GM23338 (cell line): ENCODE data around the gene ARHGAP11A.
"Not testable (repeated sequence)": the region's sequence is repeated elsewhere in the genome, so short reads cannot be mapped to it uniquely, and the experiment has no call there.

Source experiments
- CREB1 ChIP-seq: fragments of 250-450 bp; sonication (Bioruptor Pico); IDR thresholded peaks from 2 replicates; pipeline ENCODE4 v1.5.0; 2020; ENCODE audit warnings: low read depth, mild to moderate bottlenecking, moderate library complexity
- CTCF ChIP-seq, 2 experiments: fragments of 200-600 bp in 1 of 2; sonication (generic) in 1 of 2; conservative IDR thresholded peaks; 2 replicates each; pipeline versions ENCODE4 v1.5.1 to v1.6.1; 2016 to 2017; ENCODE audit warnings: antibody characterized with exemption in 2 of 2, low read depth in 2 of 2, mild to moderate bottlenecking in 2 of 2, moderate library complexity in 1 of 2
- EZH2 ChIP-seq: fragments of 200-600 bp; sonication (generic); IDR thresholded peaks from one replicate; pipeline ENCODE4 v1.8.0; 2017; ENCODE audit warnings: antibody characterized with exemption, mild to moderate bottlenecking, low read depth; ENCODE audit not compliant: unreplicated experiment
- EZH2phosphoT487 ChIP-seq: fragments of 200-600 bp; sonication (generic); IDR thresholded peaks from one replicate; pipeline ENCODE4 v1.8.1; 2018; ENCODE audit warnings: antibody characterized with exemption; ENCODE audit not compliant: unreplicated experiment
- JUNB ChIP-seq: IDR thresholded peaks from one replicate; pipeline ENCODE4 v1.6.1; 2016; ENCODE audit warnings: antibody characterized with exemption; ENCODE audit not compliant: unreplicated experiment
- NANOG ChIP-seq: IDR thresholded peaks from 2 replicates; pipeline ENCODE4 v1.6.1; 2016; ENCODE audit warnings: antibody characterized with exemption, borderline replicate concordance
- POLR2AphosphoS5 ChIP-seq: IDR thresholded peaks from 2 replicates; pipeline ENCODE4 v1.6.1; 2016; ENCODE audit warnings: antibody characterized with exemption, low read depth
- REST ChIP-seq: IDR thresholded peaks from one replicate; pipeline ENCODE4 v1.6.1; 2018; ENCODE audit warnings: antibody characterized with exemption; ENCODE audit not compliant: unreplicated experiment
- STAT1 ChIP-seq: IDR thresholded peaks from one replicate; pipeline ENCODE4 v1.6.1; 2016; ENCODE audit warnings: antibody characterized with exemption; ENCODE audit not compliant: unreplicated experiment
- ZNF331 ChIP-seq: fragments of 250-450 bp; sonication (Bioruptor Pico); IDR thresholded peaks from 2 replicates; pipeline ENCODE4 v1.5.0; 2020; ENCODE audit warnings: low read depth, mild to moderate bottlenecking, moderate library complexity
- TF ChIP-seq, protein P1 (sequence below): IDR thresholded peaks from 2 replicates; pipeline ENCODE4 v1.6.1; 2016; ENCODE audit warnings: antibody characterized with exemption
- TF ChIP-seq, protein P2 (sequence below): fragments of 250-450 bp; sonication (Bioruptor Pico); IDR thresholded peaks from 2 replicates; pipeline ENCODE4 v1.5.0; 2020; ENCODE audit warnings: mild to moderate bottlenecking, moderate library complexity

DNA sequence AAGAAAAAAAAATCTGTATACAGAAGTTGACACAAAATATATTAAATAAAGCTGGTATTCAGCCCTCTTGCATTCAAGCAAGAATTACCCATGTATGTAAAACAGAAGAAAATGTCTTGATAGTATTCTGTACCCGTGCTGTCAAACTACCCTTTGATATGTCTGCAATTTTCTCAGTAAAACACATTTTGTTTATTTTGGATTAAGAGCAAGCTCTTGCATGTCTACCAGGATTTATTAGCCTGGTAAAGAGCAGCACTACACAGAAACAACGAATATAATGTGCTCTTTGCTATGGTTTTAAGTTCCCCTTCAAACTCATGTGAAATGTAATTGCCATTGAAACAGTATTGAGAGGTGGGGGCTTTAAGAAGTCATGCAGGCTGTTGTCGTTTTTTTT is 46.3 kb upstream of the ARHGAP11A start:
- TF ChIP-seq CTCF (conservative IDR thresholded peaks at IDR 0.05; ENCODE audit: low read depth in 2 of 2); EZH2phosphoT487; POLR2AphosphoS5; CREB1 (CRISPR knock-in tag); REST; EZH2; STAT1; ZNF331 (CRISPR knock-in tag); JUNB; NANOG: not testable (repeated sequence)
- TF ChIP-seq, protein P1, sequence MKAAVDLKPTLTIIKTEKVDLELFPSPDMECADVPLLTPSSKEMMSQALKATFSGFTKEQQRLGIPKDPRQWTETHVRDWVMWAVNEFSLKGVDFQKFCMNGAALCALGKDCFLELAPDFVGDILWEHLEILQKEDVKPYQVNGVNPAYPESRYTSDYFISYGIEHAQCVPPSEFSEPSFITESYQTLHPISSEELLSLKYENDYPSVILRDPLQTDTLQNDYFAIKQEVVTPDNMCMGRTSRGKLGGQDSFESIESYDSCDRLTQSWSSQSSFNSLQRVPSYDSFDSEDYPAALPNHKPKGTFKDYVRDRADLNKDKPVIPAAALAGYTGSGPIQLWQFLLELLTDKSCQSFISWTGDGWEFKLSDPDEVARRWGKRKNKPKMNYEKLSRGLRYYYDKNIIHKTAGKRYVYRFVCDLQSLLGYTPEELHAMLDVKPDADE, result not testable (repeated sequence)
- TF ChIP-seq, protein P2, sequence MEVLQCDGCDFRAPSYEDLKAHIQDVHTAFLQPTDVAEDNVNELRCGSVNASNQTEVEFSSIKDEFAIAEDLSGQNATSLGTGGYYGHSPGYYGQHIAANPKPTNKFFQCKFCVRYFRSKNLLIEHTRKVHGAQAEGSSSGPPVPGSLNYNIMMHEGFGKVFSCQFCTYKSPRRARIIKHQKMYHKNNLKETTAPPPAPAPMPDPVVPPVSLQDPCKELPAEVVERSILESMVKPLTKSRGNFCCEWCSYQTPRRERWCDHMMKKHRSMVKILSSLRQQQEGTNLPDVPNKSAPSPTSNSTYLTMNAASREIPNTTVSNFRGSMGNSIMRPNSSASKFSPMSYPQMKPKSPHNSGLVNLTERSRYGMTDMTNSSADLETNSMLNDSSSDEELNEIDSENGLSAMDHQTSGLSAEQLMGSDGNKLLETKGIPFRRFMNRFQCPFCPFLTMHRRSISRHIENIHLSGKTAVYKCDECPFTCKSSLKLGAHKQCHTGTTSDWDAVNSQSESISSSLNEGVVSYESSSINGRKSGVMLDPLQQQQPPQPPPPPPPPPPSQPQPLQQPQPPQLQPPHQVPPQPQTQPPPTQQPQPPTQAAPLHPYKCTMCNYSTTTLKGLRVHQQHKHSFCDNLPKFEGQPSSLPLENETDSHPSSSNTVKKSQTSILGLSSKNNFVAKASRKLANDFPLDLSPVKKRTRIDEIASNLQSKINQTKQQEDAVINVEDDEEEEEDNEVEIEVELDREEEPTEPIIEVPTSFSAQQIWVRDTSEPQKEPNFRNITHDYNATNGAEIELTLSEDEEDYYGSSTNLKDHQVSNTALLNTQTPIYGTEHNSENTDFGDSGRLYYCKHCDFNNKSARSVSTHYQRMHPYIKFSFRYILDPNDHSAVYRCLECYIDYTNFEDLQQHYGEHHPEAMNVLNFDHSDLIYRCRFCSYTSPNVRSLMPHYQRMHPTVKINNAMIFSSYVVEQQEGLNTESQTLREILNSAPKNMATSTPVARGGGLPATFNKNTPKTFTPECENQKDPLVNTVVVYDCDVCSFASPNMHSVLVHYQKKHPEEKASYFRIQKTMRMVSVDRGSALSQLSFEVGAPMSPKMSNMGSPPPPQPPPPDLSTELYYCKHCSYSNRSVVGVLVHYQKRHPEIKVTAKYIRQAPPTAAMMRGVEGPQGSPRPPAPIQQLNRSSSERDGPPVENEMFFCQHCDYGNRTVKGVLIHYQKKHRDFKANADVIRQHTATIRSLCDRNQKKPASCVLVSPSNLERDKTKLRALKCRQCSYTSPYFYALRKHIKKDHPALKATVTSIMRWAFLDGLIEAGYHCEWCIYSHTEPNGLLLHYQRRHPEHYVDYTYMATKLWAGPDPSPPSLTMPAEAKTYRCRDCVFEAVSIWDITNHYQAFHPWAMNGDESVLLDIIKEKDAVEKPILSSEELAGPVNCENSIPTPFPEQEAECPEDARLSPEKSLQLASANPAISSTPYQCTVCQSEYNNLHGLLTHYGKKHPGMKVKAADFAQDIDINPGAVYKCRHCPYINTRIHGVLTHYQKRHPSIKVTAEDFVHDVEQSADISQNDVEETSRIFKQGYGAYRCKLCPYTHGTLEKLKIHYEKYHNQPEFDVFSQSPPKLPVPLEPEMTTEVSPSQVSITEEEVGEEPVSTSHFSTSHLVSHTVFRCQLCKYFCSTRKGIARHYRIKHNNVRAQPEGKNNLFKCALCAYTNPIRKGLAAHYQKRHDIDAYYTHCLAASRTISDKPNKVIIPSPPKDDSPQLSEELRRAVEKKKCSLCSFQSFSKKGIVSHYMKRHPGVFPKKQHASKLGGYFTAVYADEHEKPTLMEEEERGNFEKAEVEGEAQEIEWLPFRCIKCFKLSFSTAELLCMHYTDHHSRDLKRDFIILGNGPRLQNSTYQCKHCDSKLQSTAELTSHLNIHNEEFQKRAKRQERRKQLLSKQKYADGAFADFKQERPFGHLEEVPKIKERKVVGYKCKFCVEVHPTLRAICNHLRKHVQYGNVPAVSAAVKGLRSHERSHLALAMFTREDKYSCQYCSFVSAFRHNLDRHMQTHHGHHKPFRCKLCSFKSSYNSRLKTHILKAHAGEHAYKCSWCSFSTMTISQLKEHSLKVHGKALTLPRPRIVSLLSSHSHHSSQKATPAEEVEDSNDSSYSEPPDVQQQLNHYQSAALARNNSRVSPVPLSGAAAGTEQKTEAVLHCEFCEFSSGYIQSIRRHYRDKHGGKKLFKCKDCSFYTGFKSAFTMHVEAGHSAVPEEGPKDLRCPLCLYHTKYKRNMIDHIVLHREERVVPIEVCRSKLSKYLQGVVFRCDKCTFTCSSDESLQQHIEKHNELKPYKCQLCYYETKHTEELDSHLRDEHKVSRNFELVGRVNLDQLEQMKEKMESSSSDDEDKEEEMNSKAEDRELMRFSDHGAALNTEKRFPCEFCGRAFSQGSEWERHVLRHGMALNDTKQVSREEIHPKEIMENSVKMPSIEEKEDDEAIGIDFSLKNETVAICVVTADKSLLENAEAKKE, result not testable (repeated sequence)
